SK-N-SH (cell line): ENCODE results near the gene KAT6B. TPM values are rescaled to one million over a fixed set of nuclear protein-coding genes. Genes with fewer than 3 reads are reported as not detected.
A peak's percentile ranks its signal among the peaks of the same experiment; 100 is the strongest.

Experiments used
- CTCF ChIA-PET: fragments of 300-600, 350-600 bp; formaldehyde crosslinking; extraction: SDS; loops from one replicate; lab custom pipeline; 2021; lab: Yijun Ruan, JAX
- POLR2A ChIA-PET: fragments of 350-600 bp; sonication (Branson Sonifier 250); formaldehyde crosslinking; extraction: SDS; loops from one replicate; lab custom pipeline; 2020; ENCODE audit warnings: antibody characterized with exemption, inconsistent platforms; lab: Yijun Ruan, JAX
- DNase-seq: peaks from one replicate; pipeline ENCODE4 v3.0.0; 2012
- H2AFZ ChIP-seq: fragments of 200-600 bp; sonication (generic); 2 replicates; pipeline ENCODE4 v1.8.1; 2016; ENCODE audit warnings: antibody characterized with exemption, mild to moderate bottlenecking, low read depth
- H3F3A ChIP-seq: fragments of 200-600 bp; sonication (generic); replicated peaks from 2 replicates; pipeline ENCODE3; 2016; ENCODE audit warnings: antibody characterized with exemption, mild to moderate bottlenecking; ENCODE audit not compliant: insufficient read depth
- H3K27ac ChIP-seq, 2 experiments: fragments of 200-500 bp in 1 of 2; fragments of 200-600 bp in 1 of 2; sonication (Bioruptor generic) in 1 of 2; sonication (generic), shearing (Covaris generic) in 1 of 2; 2 replicates each; pipeline versions ENCODE4 v1.5.1 to v1.6.1; 2014 to 2016; ENCODE audit warnings: low read depth in 2 of 2, inconsistent platforms in 1 of 2, low read length in 1 of 2, mild to moderate bottlenecking in 1 of 2, mixed read lengths in 1 of 2
- H3K27me3 ChIP-seq: fragments of 200-600 bp; sonication (generic), shearing (Covaris generic); 2 replicates; pipeline ENCODE4 v1.6.1; 2016; ENCODE audit warnings: mixed run types; ENCODE audit not compliant: insufficient read depth
- H3K36me3 ChIP-seq, 2 experiments: fragments of 200-500 bp in 1 of 2; fragments of 200-600 bp in 1 of 2; sonication (Bioruptor generic) in 1 of 2; sonication (generic) in 1 of 2; replicated peaks in 1 of 2; 2 replicates each; pipeline versions ENCODE3 to v1.5.1; 2014 to 2016; ENCODE audit warnings: low read length in 1 of 2, mild to moderate bottlenecking in 1 of 2; ENCODE audit not compliant: insufficient read depth in 2 of 2, control insufficient read depth in 1 of 2
- H3K4me1 ChIP-seq, 2 experiments: fragments of 200-500 bp in 1 of 2; fragments of 200-600 bp in 1 of 2; sonication (Bioruptor generic) in 1 of 2; sonication (generic), shearing (Covaris generic) in 1 of 2; 2 replicates each; pipeline versions ENCODE4 v1.5.1 to v1.6.1; 2014 to 2016; ENCODE audit warnings: low read depth in 1 of 2, low read length in 1 of 2, mixed run types in 1 of 2; ENCODE audit not compliant: insufficient read depth in 2 of 2, control insufficient read depth in 1 of 2
- H3K4me2 ChIP-seq: fragments of 200-600 bp; sonication (generic), shearing (Covaris generic); 2 replicates; pipeline ENCODE4 v1.6.1; 2017; ENCODE audit warnings: mixed run types
- H3K4me3 ChIP-seq, 2 experiments: fragments of 200-500 bp in 1 of 2; fragments of 200-600 bp in 1 of 2; sonication (Bioruptor generic) in 1 of 2; sonication (generic), shearing (Covaris generic) in 1 of 2; 2 replicates each; pipeline versions ENCODE4 v1.5.1 to v1.8.1; 2014 to 2016; ENCODE audit warnings: low read depth in 2 of 2, inconsistent platforms in 1 of 2, low read length in 1 of 2, mild to moderate bottlenecking in 1 of 2, mixed read lengths in 1 of 2, moderate library complexity in 1 of 2
- H3K79me2 ChIP-seq: fragments of 200-600 bp; sonication (generic); 2 replicates; pipeline ENCODE4 v1.8.1; 2017; ENCODE audit warnings: mild to moderate bottlenecking; ENCODE audit not compliant: insufficient read depth
- H3K9ac ChIP-seq: fragments of 200-600 bp; sonication (generic); 2 replicates; pipeline ENCODE4 v1.6.1; 2017; ENCODE audit warnings: mixed run types
- H3K9me2 ChIP-seq: fragments of 200-600 bp; sonication (generic); 2 replicates; pipeline ENCODE4 v1.6.1; 2017; ENCODE audit warnings: mixed run types
- H3K9me3 ChIP-seq: fragments of 200-600 bp; sonication (generic); 2 replicates; pipeline ENCODE4 v1.6.1; 2017; ENCODE audit warnings: mixed run types, mild to moderate bottlenecking, moderate library complexity
- H4K20me1 ChIP-seq: fragments of 200-600 bp; sonication (generic); 2 replicates; pipeline ENCODE4 v1.6.1; 2017; ENCODE audit warnings: mild to moderate bottlenecking, mixed run types; ENCODE audit not compliant: insufficient read depth
- CHD2 ChIP-seq: fragments of 150-350 bp; IDR thresholded peaks from 2 replicates; pipeline ENCODE4 v1.6.1; 2018; ENCODE audit warnings: low read length; ENCODE audit not compliant: partially characterized antibody
- CTCF ChIP-seq: fragments of 200-600 bp; sonication (generic); IDR thresholded peaks from 2 replicates; pipeline ENCODE4 v1.6.1; 2017; ENCODE audit warnings: antibody characterized with exemption, mild to moderate bottlenecking, moderate library complexity
- EP300 ChIP-seq, 2 experiments: IDR thresholded peaks; 2 replicates each; pipeline versions ENCODE4 v1.4.0 to v1.6.1; 2012; ENCODE audit warnings: borderline replicate concordance in 1 of 2, low read depth in 1 of 2, low read length in 1 of 2
- FOXJ3 ChIP-seq: sonication (generic); formaldehyde crosslinking; IDR thresholded peaks from 2 replicates; pipeline ENCODE4 v1.5.1; 2020; ENCODE audit warnings: mild to moderate bottlenecking, missing genetic modification reagents
- GABPA ChIP-seq: IDR thresholded peaks from 2 replicates; pipeline ENCODE4 v1.4.0; 2012; ENCODE audit warnings: low read depth, mild to moderate bottlenecking
- IRF3 ChIP-seq: fragments of 150-350 bp; IDR thresholded peaks from 2 replicates; pipeline ENCODE4 v1.6.1; 2016; ENCODE audit warnings: mild to moderate bottlenecking, low read depth, low read length
- MXI1 ChIP-seq: IDR thresholded peaks from 2 replicates; pipeline ENCODE4 v1.6.1; 2012; ENCODE audit warnings: mild to moderate bottlenecking, low read depth, low read length, improper control_type of control experiment
- PBX3 ChIP-seq: IDR thresholded peaks from 2 replicates; pipeline ENCODE4; 2012
- POLR2AphosphoS5 ChIP-seq: IDR thresholded peaks from 2 replicates; pipeline ENCODE4 v1.6.1; 2012; ENCODE audit warnings: low read depth, low read length
- RAD21 ChIP-seq: IDR thresholded peaks from 2 replicates; pipeline ENCODE4 v1.6.1; 2012; ENCODE audit warnings: mild to moderate bottlenecking, low read length
- RCOR1 ChIP-seq: fragments of 150-350 bp; IDR thresholded peaks from 2 replicates; pipeline ENCODE4 v1.6.1; 2017; ENCODE audit warnings: antibody characterized with exemption, low read length
- RFX5 ChIP-seq: IDR thresholded peaks from 2 replicates; pipeline ENCODE4 v1.6.1; 2012; ENCODE audit warnings: mild to moderate bottlenecking, improper control_type of control experiment, low read length
- SIN3A ChIP-seq: IDR thresholded peaks from 2 replicates; pipeline ENCODE4 v1.6.1; 2012; ENCODE audit warnings: low read depth, mild to moderate bottlenecking, low read length, moderate library complexity, borderline replicate concordance
- TAF1 ChIP-seq: IDR thresholded peaks from 2 replicates; pipeline ENCODE4 v1.6.1; 2012; ENCODE audit warnings: low read depth, mild to moderate bottlenecking, low read length, moderate library complexity, borderline replicate concordance
- TCF12 ChIP-seq: IDR thresholded peaks from 2 replicates; pipeline ENCODE4 v1.4.0; 2012
- TEAD4 ChIP-seq: IDR thresholded peaks from 2 replicates; pipeline ENCODE4 v1.4.0; 2012; ENCODE audit warnings: mild to moderate bottlenecking, borderline replicate concordance; ENCODE audit not compliant: insufficient read depth
- WGBS: methylation state at CpG from one replicate; pipeline ENCODE4 v1.1.6; 2017; ENCODE audit warnings: low lambda C conversion rate; 5-methylcytosine and 5-hydroxymethylcytosine counted together
- polyA plus RNA-seq, 3 experiments: library from polyadenylated mRNA; depleted of rRNA; stranded (reverse); fragments of >200 nt; gene quantifications; 2 replicates each; pipeline ENCODE4 v1.2.3, GENCODE V29; 2012

KAT6B gene
- polyA plus RNA-seq, 1 of the 3 experiments (the other 2 are of a cell fraction) = 4.3 TPM

GRCh38 chr10:74944205-74944604 lies 117.8 kb downstream of the KAT6B start (continued):
- TF ChIP-seq CTCF (no peak), RAD21 (no peak), POLR2AphosphoS5 (no peak), TEAD4 (no peak), SIN3A (no peak), RFX5 (no peak), TAF1 (no peak), PBX3 (no peak), IRF3 (no peak), CHD2 (no peak)

- Histone ChIP-seq H3K4me3 (no peak overlapping the region), H3K9me3 (no peaks in the 10 kb centered on the region), H3K9ac (no peak overlapping the region), H4K20me1 (peaks cover 17% of the 10 kb centered on the region; the same call in 1 of the 2 replicates), H3K9me2 (no peaks in the 10 kb centered on the region), H3K27me3 (no peaks in the 10 kb centered on the region), H3K36me3 (no peaks in the 10 kb centered on the region), H3K79me2 (peaks cover 64% of the 10 kb centered on the region), H3K27ac (peak overlapping the region in 1 of 2 experiments; percentile 92; a peak in 2 of 4 replicates), H2AFZ (no peak overlapping the region), H3K4me2 (no peak overlapping the region), H3F3A (peaks cover 21% of the 10 kb centered on the region), H3K4me1 (peaks cover 24 to 33% of the 10 kb centered on the region in 2 experiments; a peak in 3 of 4 replicates)
- POLR2A ChIA-PET = interaction anchor here (0.6 kb wide), 1 partner anchor 257 kb away, joined by 3 read pairs; no protein-coding TSS in a partner anchor
- 40% methylated on average over 1 of the region's 1 CpG for WGBS
- DNase-seq = peak; percentile 68
- CTCF ChIA-PET = interaction anchor here (1.0 to 1.4 kb wide), 4 partner anchors 24 to 528 kb away, joined by 3 to 8 read pairs (median 4); no protein-coding TSS in a partner anchor
- TF ChIP-seq POLR2AphosphoS5 = no peak
- TF ChIP-seq RCOR1 = peak; percentile 85
- TF ChIP-seq MXI1 = no peak
- 0 out of 2 replicates have a peak, but pooled peaks have one; percentile 40 for TF ChIP-seq FOXJ3 (CRISPR knock-in tag)
- no peak for TF ChIP-seq GABPA
- TF ChIP-seq TCF12 = 0 out of 2 replicates have a peak, but pooled peaks have one; percentile 15
- peak in 1 of 2 experiments; percentile 78; a peak in 1 of 4 replicates for TF ChIP-seq EP300 (IDR thresholded peaks at IDR 0.05; ENCODE audit: borderline replicate concordance in 1 of 2, low read depth in 1 of 2, low read length in 1 of 2)
Measured at GRCh38 chr10:74947781-74948401, 121.5 kb downstream of the KAT6B start.
